A673 (cell line): ENCODE results near the gene PPP2R5D. TPM values are rescaled to one million over a fixed set of nuclear protein-coding genes. Genes with fewer than 3 reads are reported as not detected.

ENCODE experiments used
- BruUV-seq: library from RNA; stranded (reverse); fragments of 400-500 nt; replicated peaks from 2 replicates; lab custom pipeline; 2021; lab: Mats Ljungman, UMichigan
- CTCF ChIA-PET: fragments of 300-600 bp; sonication (Branson Sonifier 250); formaldehyde crosslinking; loops from one replicate; lab custom pipeline; 2022; ENCODE audit warnings: antibody characterized with exemption; lab: Charles Lee
- POLR2A ChIA-PET: fragments of 300-600 bp; sonication (Branson Sonifier 250); formaldehyde crosslinking; loops from one replicate; lab custom pipeline; 2022; ENCODE audit warnings: antibody characterized with exemption; ENCODE audit not compliant: low non-redundant PET; lab: Charles Lee
- DNase-seq: peaks from one replicate; pipeline ENCODE4 v3.0.0-alpha.2; 2015; ENCODE audit warnings: low spot score
- H3K27ac ChIP-seq: fragments of 200-600 bp; sonication (generic); 2 replicates; pipeline ENCODE4 v1.5.1; 2016; ENCODE audit warnings: mixed run types, low read depth, mild to moderate bottlenecking, mixed read lengths, antibody characterized with exemption, low read length; ENCODE audit not compliant: poor library complexity, severe bottlenecking
- H3K27me3 ChIP-seq: fragments of 200-600 bp; sonication (generic); replicated peaks from 2 replicates; pipeline ENCODE4 v1.6.1; 2017; ENCODE audit warnings: mixed run types, low read depth, mild to moderate bottlenecking, mixed read lengths, antibody characterized with exemption, low read length; ENCODE audit not compliant: insufficient read depth, poor library complexity
- H3K36me3 ChIP-seq: fragments of 200-600 bp; sonication (generic); 2 replicates; pipeline ENCODE4 v1.6.1; 2016; ENCODE audit warnings: mixed run types, mild to moderate bottlenecking, mixed read lengths, antibody characterized with exemption, low read length; ENCODE audit not compliant: insufficient read depth, poor library complexity, severe bottlenecking
- H3K4me1 ChIP-seq: fragments of 200-600 bp; sonication (generic); 2 replicates; pipeline ENCODE4 v1.6.1; 2017; ENCODE audit warnings: mixed run types, mild to moderate bottlenecking, mixed read lengths, antibody characterized with exemption, low read length; ENCODE audit not compliant: insufficient read depth, poor library complexity, severe bottlenecking
- H3K4me3 ChIP-seq: fragments of 200-600 bp; sonication (generic); 2 replicates; pipeline ENCODE4 v1.5.1; 2016; ENCODE audit warnings: low read depth, mixed run types, mild to moderate bottlenecking, mixed read lengths, low read length; ENCODE audit not compliant: poor library complexity, severe bottlenecking
- H3K9me3 ChIP-seq: fragments of 200-600 bp; sonication (generic); 2 replicates; pipeline ENCODE4 v1.6.1; 2016; ENCODE audit warnings: mixed run types, low read depth, mild to moderate bottlenecking, mixed read lengths, antibody characterized with exemption, low read length; ENCODE audit not compliant: poor library complexity, severe bottlenecking
- EZH2 ChIP-seq: fragments of 200-600 bp; sonication (generic); IDR thresholded peaks from 2 replicates; pipeline ENCODE4 v1.6.1; 2017; ENCODE audit warnings: borderline replicate concordance, low read depth, mild to moderate bottlenecking, mixed read lengths, antibody characterized with exemption, low read length; ENCODE audit not compliant: poor library complexity, severe bottlenecking
- intact Hi-C: fragments of 100-400 bp; cut with micrococcal nuclease; formaldehyde crosslinking; loops from one replicate; pipeline ENCODE4 v1.10.0; 2022; ENCODE audit not compliant: unreplicated experiment
- total RNA-seq: library from RNA; stranded (reverse); gene quantifications from 2 replicates; pipeline ENCODE4 v1.2.3, GENCODE V29; 2021
- TF ChIP-seq, protein P1 (sequence below): fragments of 300-800, 200-600 bp; sonication (generic); conservative IDR thresholded peaks from 2 replicates; pipeline ENCODE4 v1.5.1; 2017; ENCODE audit warnings: low read depth, mild to moderate bottlenecking, antibody characterized with exemption, low read length, moderate library complexity, mixed read lengths

The PPP2R5D gene
- total RNA-seq, 1 experiment from 2014 or later = 73.6 TPM

DNA sequence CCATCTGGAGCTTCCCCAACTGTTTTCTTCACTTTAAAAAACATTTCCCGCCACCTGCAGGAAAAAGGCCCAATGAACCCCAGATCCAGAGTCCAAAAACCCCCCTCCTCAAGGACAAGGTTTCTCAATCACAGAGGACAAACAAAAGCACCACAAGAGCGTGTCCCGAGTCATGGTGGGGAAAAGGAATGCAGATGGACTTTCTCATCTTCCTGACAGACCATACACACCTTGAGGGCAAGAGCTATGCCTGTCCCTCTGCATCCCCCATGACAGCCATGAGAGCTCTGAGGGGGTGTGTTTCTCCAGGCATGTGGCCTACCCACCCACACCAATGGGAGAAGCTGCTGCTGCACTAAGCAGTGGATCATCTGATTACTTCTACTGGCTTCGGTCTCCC is 14.4 kb upstream of the PPP2R5D start:
- Histone ChIP-seq H3K27me3 (no peaks in the 10 kb centered on the region), H3K9me3 (no peaks in the 10 kb centered on the region), H3K4me3 (no peak overlapping the region), H3K27ac (no peak overlapping the region), H3K36me3 (peaks cover 9% of the 10 kb centered on the region), H3K4me1 (peaks cover 10% of the 10 kb centered on the region)
- intact Hi-C loops = no loop called here
- ChIA-PET CTCF (no interaction called here), POLR2A (no interaction called here)
- TF ChIP-seq EZH2 = no peak
- TF ChIP-seq, protein P1, sequence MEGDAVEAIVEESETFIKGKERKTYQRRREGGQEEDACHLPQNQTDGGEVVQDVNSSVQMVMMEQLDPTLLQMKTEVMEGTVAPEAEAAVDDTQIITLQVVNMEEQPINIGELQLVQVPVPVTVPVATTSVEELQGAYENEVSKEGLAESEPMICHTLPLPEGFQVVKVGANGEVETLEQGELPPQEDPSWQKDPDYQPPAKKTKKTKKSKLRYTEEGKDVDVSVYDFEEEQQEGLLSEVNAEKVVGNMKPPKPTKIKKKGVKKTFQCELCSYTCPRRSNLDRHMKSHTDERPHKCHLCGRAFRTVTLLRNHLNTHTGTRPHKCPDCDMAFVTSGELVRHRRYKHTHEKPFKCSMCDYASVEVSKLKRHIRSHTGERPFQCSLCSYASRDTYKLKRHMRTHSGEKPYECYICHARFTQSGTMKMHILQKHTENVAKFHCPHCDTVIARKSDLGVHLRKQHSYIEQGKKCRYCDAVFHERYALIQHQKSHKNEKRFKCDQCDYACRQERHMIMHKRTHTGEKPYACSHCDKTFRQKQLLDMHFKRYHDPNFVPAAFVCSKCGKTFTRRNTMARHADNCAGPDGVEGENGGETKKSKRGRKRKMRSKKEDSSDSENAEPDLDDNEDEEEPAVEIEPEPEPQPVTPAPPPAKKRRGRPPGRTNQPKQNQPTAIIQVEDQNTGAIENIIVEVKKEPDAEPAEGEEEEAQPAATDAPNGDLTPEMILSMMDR = no peak
- BruUV-seq = no TSS peak
- no peak for DNase-seq

DNA sequence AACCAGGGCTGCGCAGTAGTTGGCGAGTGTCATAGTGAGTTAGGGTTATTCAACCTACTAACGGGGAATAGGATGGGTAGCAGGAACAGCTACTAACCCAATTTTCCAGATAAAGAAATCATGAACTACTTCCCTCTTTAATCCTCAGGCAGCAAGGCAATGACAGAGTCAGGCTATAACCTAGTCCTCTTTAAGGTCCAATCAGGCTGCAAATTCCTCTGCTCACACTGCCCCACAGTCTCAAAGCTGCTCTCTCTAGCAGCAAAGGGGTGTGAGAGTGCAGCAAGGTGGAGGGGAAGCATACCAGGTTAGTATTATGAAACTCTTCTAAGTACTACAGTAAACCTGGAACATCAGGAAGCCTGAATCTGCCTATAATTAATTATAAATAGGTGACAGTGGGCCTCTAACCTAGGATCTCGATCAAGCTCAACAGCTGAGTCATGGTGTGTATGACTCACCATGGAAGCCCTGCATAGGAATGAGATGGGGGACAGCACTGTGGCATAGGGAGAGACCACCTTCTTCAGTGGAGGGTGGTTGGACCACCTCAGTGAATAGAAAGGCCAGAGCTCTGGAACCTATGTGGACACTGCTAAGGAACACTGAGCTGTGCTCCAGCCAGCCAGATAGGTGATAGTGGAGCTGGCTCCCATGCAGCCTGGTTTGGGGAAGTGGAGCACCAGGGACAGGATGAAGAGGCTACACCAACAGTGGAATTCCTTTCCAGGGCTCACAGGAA is 13.3 kb upstream of the PPP2R5D start:
- H3K27me3 ChIP-seq = no peaks in the 10 kb centered on the region
- H3K4me1 ChIP-seq = peaks cover 10% of the 10 kb centered on the region
- CTCF ChIA-PET = interaction anchor here (1.3 kb wide), 1 partner anchor 13 kb away, joined by 3 read pairs; the partner anchor contains the start of gene PPP2R5D
- peaks cover 4% of the 10 kb centered on the region for H3K36me3 ChIP-seq
- H3K27ac ChIP-seq = peak overlapping the region; percentile 71
- H3K4me3 ChIP-seq = no peak overlapping the region
- peak; percentile 43 for DNase-seq
- no peaks in the 10 kb centered on the region for H3K9me3 ChIP-seq
- intact Hi-C loops = no loop called here
- TF ChIP-seq, protein P1 = no peak
- TF ChIP-seq EZH2 = no peak
- POLR2A ChIA-PET = no interaction called here
- BruUV-seq = no TSS peak

DNA sequence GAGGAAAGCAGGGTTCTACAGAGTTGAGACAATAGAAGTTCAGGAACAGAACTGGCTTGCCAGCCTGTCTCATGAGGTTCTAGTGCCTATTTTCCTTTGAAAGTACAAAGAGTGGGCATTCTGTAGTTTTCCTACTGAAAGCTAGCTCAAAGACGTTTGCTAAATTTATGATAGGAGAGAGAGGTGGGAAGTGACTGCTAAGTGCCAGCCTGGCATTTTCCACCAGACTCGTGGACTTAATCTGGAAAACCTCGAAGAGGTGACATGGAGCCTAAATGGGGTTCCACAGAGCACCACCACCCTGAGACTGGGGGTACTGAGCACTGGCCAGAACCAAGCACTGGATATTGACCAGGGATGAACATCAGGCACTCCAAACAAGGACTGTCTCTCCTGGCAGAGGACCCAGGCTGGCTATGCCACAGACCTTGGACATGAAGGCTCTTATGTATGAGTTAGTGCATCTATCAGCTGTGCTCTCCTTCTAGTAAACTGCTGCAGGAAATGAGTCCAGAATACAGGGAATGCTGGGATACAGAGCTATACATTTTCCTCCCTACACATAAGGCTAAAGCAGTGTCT is 12.5 kb upstream of the PPP2R5D start:
- BruUV-seq = no TSS peak
- TF ChIP-seq, protein P1 = no peak
- no peak for TF ChIP-seq EZH2
- intact Hi-C loops = no loop called here
- H3K4me3 ChIP-seq = no peak overlapping the region
- no peak for DNase-seq
- H3K9me3 ChIP-seq = no peaks in the 10 kb centered on the region
- peaks cover 10% of the 10 kb centered on the region for H3K4me1 ChIP-seq
- ChIA-PET CTCF (interaction anchor here (1.3 kb wide), 1 partner anchor 12 kb away, joined by 3 read pairs; the partner anchor contains the start of gene PPP2R5D), POLR2A (no interaction called here)
- H3K27me3 ChIP-seq = no peaks in the 10 kb centered on the region
- H3K36me3 ChIP-seq = peaks cover 7% of the 10 kb centered on the region
- peak overlapping the region; percentile 71 for H3K27ac ChIP-seq
